Right ventricle myocardium inferior (tissue), 1 donor: ENCODE data around the gene SH2D1B. TPM values are rescaled to one million over a fixed set of nuclear protein-coding genes. Genes with fewer than 3 reads are reported as not detected.
A peak's percentile ranks its signal among the peaks of the same experiment; 100 is the strongest.
"Not testable (repeated sequence)": the region's sequence is repeated elsewhere in the genome, so short reads cannot be mapped to it uniquely, and the experiment has no call there.

Experiments used
- ATAC-seq: fragments of 200-7000 bp; cut with Tn5 transposase; one replicate; pipeline ENCODE4 v1.9.1; 2020; ENCODE audit warnings: mild to moderate bottlenecking, moderate library complexity
- DNase-seq: peaks from one replicate; pipeline ENCODE4 v3.0.0; 2021; ENCODE audit errors: missing footprints
- intact Hi-C: fragments of 100-400 bp; cut with DNase I; formaldehyde crosslinking; loops from one replicate; pipeline ENCODE4 v1.11.0; 2022
- total RNA-seq: library from RNA; stranded (reverse); fragmentation: NEBNext Ultra II Directional; extraction: Animal tissue kit (Norgen Biotek cat#: 25700); gene quantifications from one replicate; pipeline ENCODE4 v1.2.1, GENCODE V29; 2021
- donor health status: DM: no; HTN: yes; CAD: no; lungs with severe emphysema.

The SH2D1B gene
- total RNA-seq, 1 donor from 2014 or later, result 0.24 TPM

GRCh38 chr1:162369571-162369970 lies 42.4 kb downstream of the SH2D1B start:
- ATAC-seq (no peak), DNase-seq (no peak)
- intact Hi-C loops, result no loop called here

GRCh38 chr1:162368451-162368850 lies 43.5 kb downstream of the SH2D1B start:
- DNase-seq (no peak), ATAC-seq (no peak)
- intact Hi-C loops, result no loop called here

GRCh38 chr1:162367772-162368171 lies 44.2 kb downstream of the SH2D1B start:
- DNase-seq (no peak), ATAC-seq (no peak)
- intact Hi-C loops, result no loop called here

GRCh38 chr1:162367073-162367472 lies 44.9 kb downstream of the SH2D1B start:
- ATAC-seq, result peak; percentile 56
- intact Hi-C loops, result no loop called here
- no peak for DNase-seq

- DNase-seq, result no peak
- intact Hi-C loops, result no loop called here
- ATAC-seq, result no peak
Measured at GRCh38 chr1:162366671-162367070, 45.3 kb downstream of the SH2D1B start.

GRCh38 chr1:162366149-162366548 lies 45.8 kb downstream of the SH2D1B start:
- DNase-seq (no peak), ATAC-seq (no peak)
- intact Hi-C loops, result no loop called here

GRCh38 chr1:162365284-162366020 lies 46.5 kb downstream of the SH2D1B start:
- no peak for ATAC-seq
- no peak for DNase-seq
- intact Hi-C loops, result no loop called here

- no peak for DNase-seq
- no peak for ATAC-seq
- intact Hi-C loops, result no loop called here
Measured at GRCh38 chr1:162364498-162364897, 47.4 kb downstream of the SH2D1B start.

- intact Hi-C loops, result no loop called here
- ATAC-seq (no peak), DNase-seq (no peak)
Measured at GRCh38 chr1:162363823-162364222, 48.1 kb downstream of the SH2D1B start.

- intact Hi-C loops, result no loop called here
- DNase-seq (no peak), ATAC-seq (no peak)
Measured at GRCh38 chr1:162361349-162361748, 50.6 kb downstream of the SH2D1B start.

GRCh38 chr1:162360874-162361260 lies 51.1 kb downstream of the SH2D1B start:
- intact Hi-C loops, result no loop called here
- DNase-seq (no peak), ATAC-seq (no peak)

- DNase-seq (no peak), ATAC-seq (no peak)
- intact Hi-C loops, result no loop called here
Measured at GRCh38 chr1:162360237-162360873, 51.6 kb downstream of the SH2D1B start.

- no peak for ATAC-seq
- intact Hi-C loops, result no loop called here
- no peak for DNase-seq
Measured at GRCh38 chr1:162359523-162360236, 52.3 kb downstream of the SH2D1B start.

GRCh38 chr1:162358928-162359327 lies 53.0 kb downstream of the SH2D1B start:
- intact Hi-C loops, result no loop called here
- ATAC-seq (no peak), DNase-seq (no peak)

GRCh38 chr1:162357681-162358266 lies 54.2 kb downstream of the SH2D1B start:
- intact Hi-C loops, result no loop called here
- DNase-seq (no peak), ATAC-seq (no peak)

GRCh38 chr1:162353702-162354101 lies 58.2 kb downstream of the SH2D1B start:
- intact Hi-C loops, result no loop called here
- no peak for ATAC-seq
- no peak for DNase-seq

GRCh38 chr1:162353078-162353477 lies 58.9 kb downstream of the SH2D1B start:
- intact Hi-C loops, result no loop called here
- DNase-seq (no peak), ATAC-seq (no peak)

GRCh38 chr1:162351874-162352273 lies 60.1 kb downstream of the SH2D1B start:
- intact Hi-C loops, ATAC-seq, DNase-seq: not testable (repeated sequence)

- intact Hi-C loops, result no loop called here
- no peak for DNase-seq
- no peak for ATAC-seq
Measured at GRCh38 chr1:162351246-162351842, 60.6 kb downstream of the SH2D1B start.
